ENCODE data around the gene XXYLT1.

XXYLT1 gene

GRCh38 chr3:195078891-195079440 is 192.0 kb downstream of the XXYLT1 start:
- Histone ChIP-seq H3K27ac (ENCODE audit: extremely low read depth, low read depth, low read length) (no peak overlapping the region), H3K9me3 (ENCODE audit: control insufficient read depth, insufficient read depth, low read depth, low read length) (no peaks in the 10 kb centered on the region), H3K4me1 (ENCODE audit: control insufficient read depth, insufficient read depth, low read length) (peaks cover 22% of the 10 kb centered on the region), H3K36me3 (ENCODE audit: control insufficient read depth in 2 of 2, insufficient read depth in 1 of 2, low read length in 2 of 2) (no peaks in the 10 kb centered on the region), H3K4me3 (ENCODE audit: low read depth, low read length) (no peak overlapping the region)
- TF ChIP-seq ZNF518A (tag by site-specific recombination; conservative IDR thresholded peaks at IDR 0.05; ENCODE audit: low read depth) = no peak
- TF ChIP-seq ZNF280D (tag by site-specific recombination; IDR thresholded peaks at IDR 0.05) = no peak
- no peak for TF ChIP-seq ZNF354C (tag by site-specific recombination; IDR thresholded peaks at IDR 0.05; ENCODE audit: borderline replicate concordance, low read depth)
- no peak for TF ChIP-seq ATF2 (tag by site-specific recombination; IDR thresholded peaks at IDR 0.05; ENCODE audit: low read depth)
- no peak for TF ChIP-seq ZNF114 (tag by site-specific recombination; IDR thresholded peaks at IDR 0.05)
- no peak for TF ChIP-seq SALL2 (tag by site-specific recombination; IDR thresholded peaks at IDR 0.05; ENCODE audit: borderline replicate concordance)
- no peak for TF ChIP-seq ZBTB6 (tag by site-specific recombination; IDR thresholded peaks at IDR 0.05)
- no peak for TF ChIP-seq GFI1B (tag by site-specific recombination; IDR thresholded peaks at IDR 0.05)
- TF ChIP-seq ZNF423 (tag by site-specific recombination; IDR thresholded peaks at IDR 0.05) = no peak
- TF ChIP-seq ZSCAN30 (tag by site-specific recombination; IDR thresholded peaks at IDR 0.05) = no peak
- no peak for TF ChIP-seq ZBTB49 (tag by site-specific recombination; IDR thresholded peaks at IDR 0.05; ENCODE audit: low read depth)
- TF ChIP-seq ZNF48 (tag by site-specific recombination; IDR thresholded peaks at IDR 0.05) = no peak
- no peak for TF ChIP-seq ZNF175 (tag by site-specific recombination; IDR thresholded peaks at IDR 0.05)
- TF ChIP-seq ZNF394 (tag by site-specific recombination; IDR thresholded peaks at IDR 0.05; ENCODE audit: borderline replicate concordance) = no peak
- no peak for TF ChIP-seq PRDM1 (tag by site-specific recombination; IDR thresholded peaks at IDR 0.05)
- TF ChIP-seq BCL6B (tag by site-specific recombination; IDR thresholded peaks at IDR 0.05) = no peak
- TF ChIP-seq SCRT1 (tag by site-specific recombination; IDR thresholded peaks at IDR 0.05; ENCODE audit: borderline replicate concordance) = no peak
- ChIA-PET CTCF (interaction anchor here (0.6 to 1.4 kb wide), 3 partner anchors 28 to 396 kb away, joined by 3 to 9 read pairs (median 4); no protein-coding TSS in a partner anchor), POLR2A (no interaction called here)

Data from HEK293 (cell line).